G401.6 (cell line): ENCODE measurements around the gene PITRM1.
"Not testable (repeated sequence)": the region's sequence is repeated elsewhere in the genome, so short reads cannot be mapped to it uniquely, and the experiment has no call there.

Experiments
- FAIRE-seq: peaks from 2 replicates; lab custom pipeline; 2012; peaks lifted over from hg19 to GRCh38; lab: Jason Lieb, UNC

Gene PITRM1

GRCh38 chr10:3197348-3198003, 24.9 kb upstream of the PITRM1 start:
- peak; percentile 88 for FAIRE-seq

- no peak for FAIRE-seq
Measured at GRCh38 chr10:3196958-3197347, 24.4 kb upstream of the PITRM1 start.

DNA sequence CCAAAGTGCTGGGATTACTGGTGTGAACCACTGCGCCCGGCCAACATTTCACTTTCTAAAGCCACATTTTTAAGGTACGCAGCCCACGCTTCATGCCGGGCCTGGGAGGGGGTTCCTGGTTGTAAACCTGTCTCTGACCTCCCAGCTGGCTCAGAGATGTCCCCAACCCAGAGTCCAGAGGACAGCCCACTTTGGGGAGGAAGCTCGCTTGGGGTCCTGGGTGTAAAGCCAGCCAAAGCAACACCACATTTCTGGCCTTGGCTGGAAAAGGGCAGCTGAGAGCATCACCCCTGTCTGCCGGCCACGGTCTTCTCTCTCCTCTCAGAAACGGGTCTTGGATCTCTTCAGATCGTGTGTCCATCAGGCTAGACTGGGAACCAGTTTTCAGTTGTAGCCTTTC, 23.9 kb upstream of the PITRM1 start:
- FAIRE-seq, result no peak

DNA sequence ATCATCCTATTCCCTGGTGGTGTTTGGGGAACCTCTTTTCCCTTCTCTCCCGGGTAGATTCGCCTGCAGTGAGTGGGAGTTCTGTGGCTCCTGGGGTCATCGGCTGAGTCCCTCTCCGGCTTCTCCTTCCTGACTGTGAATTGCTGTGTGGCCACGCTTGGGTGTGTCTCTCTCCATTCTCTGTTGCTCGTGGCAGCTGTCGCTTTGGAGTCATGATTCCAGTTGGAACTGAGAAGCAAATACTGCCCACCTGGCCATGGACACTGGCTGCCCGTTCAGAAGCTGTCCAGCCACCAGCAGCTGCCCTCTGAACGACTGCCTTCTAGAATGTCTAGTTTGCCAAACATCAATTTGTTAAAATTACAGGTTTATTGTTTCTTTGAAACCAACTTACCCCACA, 23.1 kb upstream of the PITRM1 start:
- no peak for FAIRE-seq

GRCh38 chr10:3195286-3195685, 22.7 kb upstream of the PITRM1 start:
- FAIRE-seq, result no peak

- FAIRE-seq, result no peak
Measured at GRCh38 chr10:3194871-3195270, 22.3 kb upstream of the PITRM1 start.

- no peak for FAIRE-seq
Measured at GRCh38 chr10:3193751-3194150, 21.2 kb upstream of the PITRM1 start.

DNA sequence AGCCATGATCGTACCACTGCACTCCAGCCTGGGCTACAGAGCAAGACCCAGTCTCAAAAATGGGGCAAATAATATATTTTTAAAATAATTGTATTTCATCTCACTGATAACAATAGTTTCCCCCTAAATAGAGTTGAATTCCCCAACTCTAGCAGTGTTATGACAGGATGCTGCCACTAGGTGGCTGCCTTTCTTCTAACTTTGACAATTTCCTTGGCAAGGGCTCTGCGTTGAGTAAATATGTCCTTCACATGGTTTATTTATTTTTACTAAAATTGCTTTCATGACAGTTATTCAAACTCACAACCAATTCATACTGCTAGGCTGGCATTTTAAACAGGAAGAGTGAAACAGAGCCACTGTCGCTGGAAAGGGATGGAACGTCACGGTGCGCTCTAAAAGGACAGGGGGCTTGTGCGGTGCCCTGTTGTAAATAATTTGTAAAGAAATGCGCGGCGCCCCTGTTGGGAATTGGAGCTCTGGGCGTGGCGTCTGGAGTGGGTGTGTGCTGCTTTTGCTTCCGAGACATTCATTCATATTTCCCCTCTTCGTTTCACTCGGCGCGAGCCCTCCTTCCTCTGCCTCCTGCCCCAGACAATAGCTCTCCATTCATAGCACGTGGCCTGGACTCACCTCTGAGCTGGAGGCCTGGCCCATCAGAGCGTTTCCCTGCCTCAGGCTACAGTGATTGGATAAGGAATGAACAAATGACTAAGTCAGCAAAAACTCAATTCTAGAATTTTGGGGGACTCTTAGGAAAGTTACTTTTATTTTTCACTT, 20.5 kb upstream of the PITRM1 start:
- FAIRE-seq, result peak; percentile 97

GRCh38 chr10:3190817-3191216, 18.2 kb upstream of the PITRM1 start:
- no peak for FAIRE-seq

DNA sequence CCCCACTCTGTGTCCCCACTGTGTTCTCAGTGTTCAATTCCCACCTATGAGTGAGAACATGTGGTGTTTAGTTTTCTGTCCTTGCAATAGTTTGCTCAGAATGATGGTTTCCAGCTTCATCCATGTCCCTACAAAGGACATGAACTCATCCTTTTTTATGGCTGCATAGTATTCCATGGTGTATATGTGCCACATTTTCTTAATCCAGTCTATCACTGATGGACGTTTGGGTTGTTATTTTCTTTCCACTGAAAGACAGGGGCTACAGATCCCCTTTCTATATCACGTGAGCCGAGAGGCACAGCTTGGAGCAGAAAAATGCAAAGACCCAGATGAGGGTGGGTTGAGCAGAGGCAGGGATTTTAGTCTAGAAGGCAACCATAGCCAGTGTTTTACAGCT, 14.6 kb upstream of the PITRM1 start:
- not testable (repeated sequence) for FAIRE-seq

- no peak for FAIRE-seq
Measured at GRCh38 chr10:3186368-3186767, 13.8 kb upstream of the PITRM1 start.

GRCh38 chr10:3185386-3185785, 12.8 kb upstream of the PITRM1 start:
- no peak for FAIRE-seq

DNA sequence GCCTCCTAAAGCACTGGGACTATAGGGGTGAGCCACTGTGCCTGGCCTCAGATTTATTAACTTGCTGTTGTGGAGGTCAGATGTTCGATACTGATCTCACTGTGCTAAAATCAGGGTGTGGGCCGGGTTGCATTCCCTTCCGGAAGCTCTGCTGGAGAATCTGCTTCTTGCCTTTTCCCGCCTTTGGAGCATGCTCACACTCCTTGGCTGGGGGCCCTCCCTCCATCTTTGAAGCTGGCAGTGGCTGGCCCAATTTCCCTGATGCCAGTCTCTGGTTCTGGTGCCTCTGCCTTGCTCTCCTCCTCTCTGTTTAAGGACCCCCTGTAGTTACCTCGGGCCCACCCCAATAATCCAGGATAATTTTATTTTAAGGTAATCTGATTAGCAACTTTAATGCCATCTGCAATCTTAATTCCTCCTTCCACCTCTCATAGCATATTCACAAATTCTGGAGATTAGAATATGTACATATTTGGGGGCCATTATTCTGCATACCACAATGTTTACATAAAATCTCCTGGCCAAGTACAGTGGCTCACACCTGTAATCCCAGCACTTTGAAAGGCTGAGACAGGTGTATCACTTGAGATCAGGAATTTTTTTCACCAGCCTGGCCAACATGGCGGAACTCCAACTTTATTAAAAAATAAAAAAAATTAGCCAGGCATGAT, 7.9 kb upstream of the PITRM1 start:
- FAIRE-seq, result no peak

DNA sequence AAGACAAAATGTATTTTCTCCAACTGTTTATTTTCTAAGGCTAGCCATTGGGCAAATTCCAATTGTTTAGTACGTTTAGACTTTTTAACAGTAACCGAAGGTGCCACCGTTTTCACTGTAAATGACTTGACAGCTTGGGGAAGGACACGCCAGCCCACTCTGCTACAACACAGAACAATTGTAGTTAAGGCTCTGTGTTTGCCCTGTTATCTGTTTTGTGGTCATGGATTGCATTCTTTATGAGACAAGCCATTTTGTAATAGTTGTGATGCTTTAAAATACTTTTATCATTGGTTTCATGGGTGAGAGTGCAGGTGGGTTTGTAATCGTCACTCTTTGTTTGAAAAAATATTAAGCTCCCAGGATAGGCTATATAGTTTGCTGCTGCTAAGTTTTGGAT, 6.6 kb upstream of the PITRM1 start:
- no peak for FAIRE-seq

DNA sequence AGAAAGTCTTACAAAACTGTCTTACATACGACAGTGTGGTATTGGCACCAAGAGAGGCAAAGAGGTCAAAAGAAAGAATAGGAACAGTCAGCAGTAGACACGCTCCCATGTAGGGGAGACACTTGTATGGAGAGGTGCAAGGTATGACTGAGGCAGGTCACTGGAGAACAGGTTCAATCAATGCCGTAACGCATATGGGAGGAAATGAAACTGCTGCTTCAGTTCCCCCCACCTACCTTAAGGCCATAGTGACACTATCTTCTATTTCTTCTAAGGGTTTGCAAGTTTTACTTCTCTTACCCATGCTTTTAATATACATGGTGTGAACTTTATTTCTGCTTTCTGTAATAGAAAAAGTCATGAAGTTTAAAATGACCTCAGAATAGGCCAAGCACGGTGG, 5.5 kb upstream of the PITRM1 start:
- no peak for FAIRE-seq

- FAIRE-seq, result peak; percentile 13
Measured at GRCh38 chr10:3173171-3173878, 743 bp upstream of the PITRM1 start.

- no peak for FAIRE-seq
Measured at GRCh38 chr10:3172081-3172445, 519 bp downstream of the PITRM1 start.

DNA sequence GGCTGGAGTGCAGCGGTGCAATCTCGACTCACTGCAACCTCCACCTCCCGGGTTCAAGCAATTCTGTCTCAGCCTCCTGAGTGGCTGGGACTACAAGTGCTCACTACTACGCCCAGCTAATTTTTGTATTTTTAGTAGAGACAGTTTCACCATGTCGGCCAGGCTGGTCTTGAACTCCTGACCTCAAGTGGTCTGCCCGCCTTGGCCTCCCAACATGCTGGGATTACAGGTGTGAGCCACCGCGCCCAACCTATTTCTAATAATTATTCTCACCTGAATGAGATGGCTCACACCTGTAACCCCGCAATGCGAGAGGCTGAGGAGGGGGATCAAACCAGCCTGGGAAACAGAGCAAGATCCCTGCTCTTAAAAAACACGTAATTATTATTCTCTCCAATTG, 1.1 kb downstream of the PITRM1 start:
- FAIRE-seq, result not testable (repeated sequence)

DNA sequence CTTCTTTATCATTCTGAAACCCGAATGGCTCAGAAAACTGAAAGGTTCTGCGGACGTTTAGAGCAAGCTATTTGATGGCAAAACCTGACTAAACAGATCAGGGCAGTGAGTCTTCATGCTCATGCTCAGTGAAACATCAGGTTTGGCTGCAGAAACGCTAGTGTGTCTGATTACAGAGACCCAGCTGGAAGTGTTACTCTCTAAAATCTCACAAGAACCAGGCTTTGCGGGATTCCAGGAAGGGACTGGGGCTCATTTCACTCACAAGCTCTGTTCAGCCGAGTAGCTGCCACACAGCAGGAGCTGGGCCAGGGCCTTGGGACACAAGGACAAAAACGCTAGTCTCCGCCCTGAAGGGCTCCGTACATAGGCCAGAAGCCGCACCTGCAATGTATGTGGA, 2.9 kb downstream of the PITRM1 start:
- no peak for FAIRE-seq

GRCh38 chr10:3169271-3169670, 3.3 kb downstream of the PITRM1 start:
- no peak for FAIRE-seq

GRCh38 chr10:3167611-3168330, 4.8 kb downstream of the PITRM1 start:
- FAIRE-seq, result no peak
